ENCODE results near the gene CHTOP. TPM values are rescaled to one million over a fixed set of nuclear protein-coding genes. Genes with fewer than 3 reads are reported as not detected.

CHTOP gene
- total and polyA plus RNA-seq, 3 experiments from 2014 or later, result 70.2 to 98.9 (median 95.9) TPM

GRCh38 chr1:153598309-153599172 is 35.3 kb upstream of the CHTOP start:
- no peak for DNase-seq
- peak overlapping the region in 1 of 8 donors; percentile 37 for H3K27ac Mint-ChIP-seq
- Histone ChIP-seq H3K27ac (ENCODE audit: low read depth, low read length) (no peak overlapping the region), H3K4me1 (ENCODE audit: insufficient read depth, low read length) (no peaks in the 10 kb centered on the region), H3K4me3 (ENCODE audit: low read length) (no peak overlapping the region), H3K9me3 (ENCODE audit: low read length) (no peaks in the 10 kb centered on the region), H3K36me3 (ENCODE audit: insufficient read depth, low read length) (no peaks in the 10 kb centered on the region), H3K27me3 (ENCODE audit: insufficient read depth, low read length, poor library complexity, severe bottlenecking) (no peaks in the 10 kb centered on the region)
- ChIA-PET CTCF (interaction anchor here (1.1 to 1.3 kb wide), 2 partner anchors 88 to 104 kb away, joined by 3 read pairs; no protein-coding TSS in a partner anchor), POLR2A (no interaction called here)
- no peaks in the 10 kb centered on the region for H3K36me3 Mint-ChIP-seq
- H3K4me1 Mint-ChIP-seq, result peaks cover 0 to 4% (median 3%) of the 10 kb centered on the region in 3 donors
- no peak overlapping the region for H3K4me3 Mint-ChIP-seq
- no peaks in the 10 kb centered on the region for H3K9me3 Mint-ChIP-seq
- peaks cover 0 to 1% of the 10 kb centered on the region in 2 donors for H3K27me3 Mint-ChIP-seq

DNA sequence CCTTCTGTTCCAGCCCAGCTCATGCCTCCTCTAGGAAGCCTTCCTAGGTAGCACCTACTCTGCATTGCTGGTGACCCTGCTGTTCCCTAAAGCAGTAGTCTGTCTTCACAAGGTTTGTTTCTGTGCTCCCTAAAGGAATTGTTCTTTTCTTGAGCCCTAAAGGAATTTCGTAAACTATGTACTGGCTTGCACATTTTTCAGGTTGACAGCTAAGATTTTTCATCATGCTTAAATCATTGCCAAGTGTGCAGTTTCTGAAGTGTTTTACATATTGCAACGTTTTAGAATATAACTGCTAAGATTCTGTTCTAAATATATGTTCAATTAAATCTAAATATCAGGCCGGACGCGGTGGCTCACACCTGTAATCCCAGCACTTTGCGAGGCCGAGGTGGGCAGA is 34.0 kb upstream of the CHTOP start:
- no peaks in the 10 kb centered on the region for H3K9me3 ChIP-seq (ENCODE audit: low read length)
- ChIA-PET POLR2A (no interaction called here), CTCF (no interaction called here)
- no peaks in the 10 kb centered on the region for H3K9me3 Mint-ChIP-seq
- H3K27ac Mint-ChIP-seq, result peak overlapping the region in 1 of 8 donors; percentile 72
- peaks cover 0 to 4% (median 3%) of the 10 kb centered on the region in 3 donors for H3K4me1 Mint-ChIP-seq
- H3K36me3 Mint-ChIP-seq, result no peaks in the 10 kb centered on the region
- no peak overlapping the region for H3K4me3 Mint-ChIP-seq
- peaks cover 0 to 1% of the 10 kb centered on the region in 2 donors for H3K27me3 Mint-ChIP-seq
- no peak for DNase-seq
- no peaks in the 10 kb centered on the region for H3K36me3 ChIP-seq (ENCODE audit: insufficient read depth, low read length)
- no peaks in the 10 kb centered on the region for H3K4me1 ChIP-seq (ENCODE audit: insufficient read depth, low read length)
- H3K27ac ChIP-seq (ENCODE audit: low read depth, low read length), result no peak overlapping the region
- no peaks in the 10 kb centered on the region for H3K27me3 ChIP-seq (ENCODE audit: insufficient read depth, low read length, poor library complexity, severe bottlenecking)
- no peak overlapping the region for H3K4me3 ChIP-seq (ENCODE audit: low read length)

DNA sequence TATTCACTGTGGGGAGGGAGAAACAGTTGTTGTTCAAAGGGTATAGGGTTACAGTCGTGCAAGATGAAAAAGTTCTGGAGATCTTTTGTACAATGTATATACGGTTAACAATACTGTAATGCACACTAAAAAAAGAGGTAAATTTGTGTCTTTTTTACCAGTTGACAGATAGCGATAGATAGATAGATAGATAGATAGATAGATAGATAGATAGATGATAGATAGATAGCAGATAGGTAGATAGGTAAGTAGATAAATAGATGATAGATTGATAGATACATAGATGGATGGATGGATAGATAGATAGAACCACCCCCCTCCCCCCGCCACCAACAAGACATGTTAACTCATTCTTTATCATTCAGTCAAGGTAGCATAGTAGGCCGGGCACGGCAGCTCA is 31.1 kb upstream of the CHTOP start:
- no peak for DNase-seq
- Mint-ChIP-seq H3K27ac (peak overlapping the region in 1 of 8 donors; percentile 39), H3K9me3 (no peaks in the 10 kb centered on the region), H3K36me3 (no peaks in the 10 kb centered on the region), H3K4me3 (no peak overlapping the region), H3K4me1 (peaks cover 0 to 4% (median 3%) of the 10 kb centered on the region in 3 donors), H3K27me3 (peaks cover 0 to 3% of the 10 kb centered on the region in 2 donors)
- no peak overlapping the region for H3K27ac ChIP-seq (ENCODE audit: low read depth, low read length)
- H3K4me1 ChIP-seq (ENCODE audit: insufficient read depth, low read length), result no peaks in the 10 kb centered on the region
- ChIA-PET POLR2A (no interaction called here), CTCF (no interaction called here)
- no peaks in the 10 kb centered on the region for H3K9me3 ChIP-seq (ENCODE audit: low read length)
- no peaks in the 10 kb centered on the region for H3K27me3 ChIP-seq (ENCODE audit: insufficient read depth, low read length, poor library complexity, severe bottlenecking)
- no peaks in the 10 kb centered on the region for H3K36me3 ChIP-seq (ENCODE audit: insufficient read depth, low read length)
- H3K4me3 ChIP-seq (ENCODE audit: low read length), result no peak overlapping the region

GRCh38 chr1:153606194-153606593 is 27.7 kb upstream of the CHTOP start:
- DNase-seq, result no peak
- Mint-ChIP-seq H3K36me3 (no peaks in the 10 kb centered on the region), H3K27ac (no peak overlapping the region), H3K9me3 (no peaks in the 10 kb centered on the region), H3K4me3 (no peak overlapping the region), H3K4me1 (no peaks in the 10 kb centered on the region), H3K27me3 (peaks cover 0 to 3% of the 10 kb centered on the region in 2 donors)
- no peaks in the 10 kb centered on the region for H3K9me3 ChIP-seq (ENCODE audit: low read length)
- ChIA-PET CTCF (interaction anchor here (0.8 kb wide), 1 partner anchor 36 kb away, joined by 3 read pairs; no protein-coding TSS in a partner anchor), POLR2A (no interaction called here)
- no peaks in the 10 kb centered on the region for H3K27me3 ChIP-seq (ENCODE audit: insufficient read depth, low read length, poor library complexity, severe bottlenecking)
- no peaks in the 10 kb centered on the region for H3K4me1 ChIP-seq (ENCODE audit: insufficient read depth, low read length)
- no peak overlapping the region for H3K27ac ChIP-seq (ENCODE audit: low read depth, low read length)
- H3K36me3 ChIP-seq (ENCODE audit: insufficient read depth, low read length), result no peaks in the 10 kb centered on the region
- no peak overlapping the region for H3K4me3 ChIP-seq (ENCODE audit: low read length)

DNA sequence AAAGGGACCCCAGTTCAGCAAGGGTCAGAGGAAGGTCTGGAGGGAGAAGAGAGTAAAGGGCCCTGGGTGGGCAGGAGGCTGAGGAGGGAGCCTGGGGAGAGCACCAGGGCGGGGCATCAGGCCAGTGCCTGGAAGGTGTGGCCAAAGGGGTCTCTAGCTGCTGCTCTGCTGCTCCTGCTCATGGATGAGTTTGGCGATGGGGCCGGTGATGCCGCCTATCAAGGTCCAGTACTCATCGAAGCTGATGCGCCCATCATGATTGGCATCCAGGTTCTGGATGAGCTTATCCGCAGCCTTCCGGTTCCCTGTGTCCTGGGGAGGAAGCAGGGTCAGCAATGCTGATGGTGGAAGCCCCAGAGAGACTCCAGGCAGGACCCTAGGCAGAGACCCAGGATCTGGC is 26.5 kb upstream of the CHTOP start:
- ChIA-PET CTCF (no interaction called here), POLR2A (no interaction called here)
- H3K4me3 Mint-ChIP-seq, result peak overlapping the region in 1 of 7 donors; percentile 74
- H3K9me3 Mint-ChIP-seq, result no peaks in the 10 kb centered on the region
- no peaks in the 10 kb centered on the region for H3K36me3 ChIP-seq (ENCODE audit: insufficient read depth, low read length)
- H3K4me1 Mint-ChIP-seq, result no peaks in the 10 kb centered on the region
- no peak overlapping the region for H3K27ac ChIP-seq (ENCODE audit: low read depth, low read length)
- DNase-seq, result no peak
- no peaks in the 10 kb centered on the region for H3K4me1 ChIP-seq (ENCODE audit: insufficient read depth, low read length)
- H3K36me3 Mint-ChIP-seq, result no peaks in the 10 kb centered on the region
- peaks cover 0 to 1% of the 10 kb centered on the region in 2 donors for H3K27me3 Mint-ChIP-seq
- H3K9me3 ChIP-seq (ENCODE audit: low read length), result no peaks in the 10 kb centered on the region
- no peak overlapping the region for H3K4me3 ChIP-seq (ENCODE audit: low read length)
- H3K27ac Mint-ChIP-seq, result no peak overlapping the region
- H3K27me3 ChIP-seq (ENCODE audit: insufficient read depth, low read length, poor library complexity, severe bottlenecking), result no peaks in the 10 kb centered on the region

- no peak overlapping the region for H3K27ac Mint-ChIP-seq
- H3K36me3 Mint-ChIP-seq, result no peaks in the 10 kb centered on the region
- Histone ChIP-seq H3K4me1 (ENCODE audit: insufficient read depth, low read length) (no peaks in the 10 kb centered on the region), H3K27me3 (ENCODE audit: insufficient read depth, low read length, poor library complexity, severe bottlenecking) (no peaks in the 10 kb centered on the region), H3K4me3 (ENCODE audit: low read length) (no peak overlapping the region), H3K9me3 (ENCODE audit: low read length) (no peaks in the 10 kb centered on the region), H3K27ac (ENCODE audit: low read depth, low read length) (no peak overlapping the region), H3K36me3 (ENCODE audit: insufficient read depth, low read length) (no peaks in the 10 kb centered on the region)
- no peaks in the 10 kb centered on the region for H3K4me1 Mint-ChIP-seq
- DNase-seq, result no peak
- CTCF ChIA-PET, result no interaction called here
- H3K9me3 Mint-ChIP-seq, result no peaks in the 10 kb centered on the region
- POLR2A ChIA-PET, result no interaction called here
- H3K4me3 Mint-ChIP-seq, result no peak overlapping the region
- H3K27me3 Mint-ChIP-seq, result peaks cover 0 to 1% of the 10 kb centered on the region in 2 donors
Observed at GRCh38 chr1:153608089-153608682, 25.7 kb upstream of the CHTOP start.

- Histone ChIP-seq H3K36me3 (ENCODE audit: insufficient read depth, low read length) (no peaks in the 10 kb centered on the region), H3K27me3 (ENCODE audit: insufficient read depth, low read length, poor library complexity, severe bottlenecking) (no peaks in the 10 kb centered on the region), H3K4me3 (ENCODE audit: low read length) (no peak overlapping the region), H3K4me1 (ENCODE audit: insufficient read depth, low read length) (no peaks in the 10 kb centered on the region), H3K27ac (ENCODE audit: low read depth, low read length) (no peak overlapping the region), H3K9me3 (ENCODE audit: low read length) (no peaks in the 10 kb centered on the region)
- ChIA-PET CTCF (no interaction called here), POLR2A (no interaction called here)
- no peaks in the 10 kb centered on the region for H3K4me1 Mint-ChIP-seq
- DNase-seq, result no peak
- H3K36me3 Mint-ChIP-seq, result no peaks in the 10 kb centered on the region
- H3K9me3 Mint-ChIP-seq, result no peaks in the 10 kb centered on the region
- H3K27me3 Mint-ChIP-seq, result peaks cover 0 to 1% of the 10 kb centered on the region in 2 donors
- H3K27ac Mint-ChIP-seq, result peak overlapping the region in 1 of 8 donors; percentile 73
- no peak overlapping the region for H3K4me3 Mint-ChIP-seq
Observed at GRCh38 chr1:153608742-153609584, 24.9 kb upstream of the CHTOP start.

DNA sequence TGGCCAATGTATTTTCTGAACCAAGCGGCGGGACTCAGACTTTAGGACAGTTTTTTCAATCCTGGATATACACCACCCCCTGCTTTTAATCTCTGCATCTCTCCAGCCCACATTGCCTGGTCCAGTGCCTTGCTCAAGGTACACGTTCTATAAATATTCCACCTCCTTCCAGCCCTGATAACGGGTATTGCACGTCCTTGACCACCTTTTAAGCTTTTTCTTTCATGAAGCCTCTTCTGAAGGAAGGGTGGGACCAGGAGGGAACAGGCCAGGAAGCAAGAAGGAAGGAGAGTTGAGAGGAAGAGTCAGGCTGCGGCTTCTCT is 24.3 kb upstream of the CHTOP start:
- Mint-ChIP-seq H3K27ac (peak overlapping the region in 2 of 8 donors; percentile 25 to 73), H3K9me3 (no peaks in the 10 kb centered on the region), H3K36me3 (no peaks in the 10 kb centered on the region), H3K4me1 (no peaks in the 10 kb centered on the region), H3K4me3 (no peak overlapping the region), H3K27me3 (peaks cover 0 to 1% of the 10 kb centered on the region in 2 donors)
- no peak overlapping the region for H3K4me3 ChIP-seq (ENCODE audit: low read length)
- H3K9me3 ChIP-seq (ENCODE audit: low read length), result no peaks in the 10 kb centered on the region
- DNase-seq, result no peak
- POLR2A ChIA-PET, result no interaction called here
- H3K27ac ChIP-seq (ENCODE audit: low read depth, low read length), result no peak overlapping the region
- no peaks in the 10 kb centered on the region for H3K36me3 ChIP-seq (ENCODE audit: insufficient read depth, low read length)
- H3K27me3 ChIP-seq (ENCODE audit: insufficient read depth, low read length, poor library complexity, severe bottlenecking), result no peaks in the 10 kb centered on the region
- CTCF ChIA-PET, result no interaction called here
- no peaks in the 10 kb centered on the region for H3K4me1 ChIP-seq (ENCODE audit: insufficient read depth, low read length)

Measured in CD8-positive, alpha-beta memory T cell (primary cell).